ENCODE results near the gene FOLR1.
"Not testable (repeated sequence)": the region's sequence is repeated elsewhere in the genome, so short reads cannot be mapped to it uniquely, and the experiment has no call there.

The FOLR1 gene

GRCh38 chr11:72191961-72192381, at the start of gene FOLR1:
TSS of gene FOLR1 (plus strand) at chr11:72192140. CDS start at chr11:72192174, 34 bp downstream.
- no peak for TF ChIP-seq CTCF (IDR thresholded peaks at IDR 0.05; ENCODE audit: insufficient read depth, low read depth, low read length, missing control alignments)
- DNase-seq (ENCODE audit: low read depth): no peak
- H3K4me3 ChIP-seq (ENCODE audit: low read depth, low read length): no peak within 1 kb of the TSS

GRCh38 chr11:72142543-72142942, 49.4 kb upstream of the FOLR1 start:
- not testable (repeated sequence) for H3K4me3 ChIP-seq (ENCODE audit: low read depth, low read length); DNase-seq (ENCODE audit: low read depth)

GRCh38 chr11:72144807-72145565, 47.0 kb upstream of the FOLR1 start:
- TF ChIP-seq CTCF (IDR thresholded peaks at IDR 0.05; ENCODE audit: insufficient read depth, low read depth, low read length, missing control alignments): no peak
- H3K4me3 ChIP-seq (ENCODE audit: low read depth, low read length): no peak overlapping the region
- DNase-seq (ENCODE audit: low read depth): no peak

GRCh38 chr11:72146625-72147024, 45.3 kb upstream of the FOLR1 start:
- no peak overlapping the region for H3K4me3 ChIP-seq (ENCODE audit: low read depth, low read length)
- DNase-seq (ENCODE audit: low read depth): no peak
- no peak for TF ChIP-seq CTCF (IDR thresholded peaks at IDR 0.05; ENCODE audit: insufficient read depth, low read depth, low read length, missing control alignments)

GRCh38 chr11:72150882-72151281, 41.1 kb upstream of the FOLR1 start:
- H3K4me3 ChIP-seq (ENCODE audit: low read depth, low read length): no peak overlapping the region
- no peak for TF ChIP-seq CTCF (IDR thresholded peaks at IDR 0.05; ENCODE audit: insufficient read depth, low read depth, low read length, missing control alignments)
- DNase-seq (ENCODE audit: low read depth): no peak

GRCh38 chr11:72153874-72154273, 38.1 kb upstream of the FOLR1 start:
- H3K4me3 ChIP-seq (ENCODE audit: low read depth, low read length); DNase-seq (ENCODE audit: low read depth): not testable (repeated sequence)

GRCh38 chr11:72154816-72155215, 37.1 kb upstream of the FOLR1 start:
- H3K4me3 ChIP-seq (ENCODE audit: low read depth, low read length): no peak overlapping the region
- no peak for DNase-seq (ENCODE audit: low read depth)
- no peak for TF ChIP-seq CTCF (IDR thresholded peaks at IDR 0.05; ENCODE audit: insufficient read depth, low read depth, low read length, missing control alignments)

- H3K4me3 ChIP-seq (ENCODE audit: low read depth, low read length): no peak overlapping the region
- no peak for TF ChIP-seq CTCF (IDR thresholded peaks at IDR 0.05; ENCODE audit: insufficient read depth, low read depth, low read length, missing control alignments)
Observed at GRCh38 chr11:72155751-72156150, 36.2 kb upstream of the FOLR1 start.

More at GRCh38 chr11:72155751-72156150, 36.2 kb upstream of the FOLR1 start:
- no peak for DNase-seq (ENCODE audit: low read depth)

Data from GM12865 (cell line).